ENCODE results near the gene SERINC2. TPM values are rescaled to one million over a fixed set of nuclear protein-coding genes. Genes with fewer than 3 reads are reported as not detected.

SERINC2 gene
- total RNA-seq, 1 donor from 2014 or later = 2.1 TPM

- no peak overlapping the region for H3K9ac ChIP-seq (ENCODE audit: low read depth in 1 of 3, low read length in 3 of 3)
- no peak overlapping the region for H3K4me3 ChIP-seq (ENCODE audit: low read length in 3 of 3)
- peaks cover 5 to 13% (median 10%) of the 10 kb centered on the region in 3 donors for H3K4me1 ChIP-seq (ENCODE audit: control insufficient read depth in 3 of 3, insufficient read depth in 3 of 3, low read length in 3 of 3)
Observed at GRCh38 chr1:31397360-31398095, 15.5 kb upstream of the SERINC2 start.

GRCh38 chr1:31398246-31398645, 14.8 kb upstream of the SERINC2 start:
- H3K27me3 ChIP-seq (ENCODE audit: control insufficient read depth in 3 of 3, insufficient read depth in 3 of 3, low read length in 3 of 3) = no peaks in the 10 kb centered on the region
- H3K9me3 ChIP-seq (ENCODE audit: control insufficient read depth in 3 of 3, low read length in 3 of 3) = no peaks in the 10 kb centered on the region
- H3K27ac ChIP-seq (ENCODE audit: low read depth, low read length) = no peak overlapping the region
- peaks cover 5 to 13% (median 10%) of the 10 kb centered on the region in 3 donors for H3K4me1 ChIP-seq (ENCODE audit: control insufficient read depth in 3 of 3, insufficient read depth in 3 of 3, low read length in 3 of 3)
- no peaks in the 10 kb centered on the region for H3K36me3 ChIP-seq (ENCODE audit: control insufficient read depth in 3 of 3, insufficient read depth in 3 of 3, low read length in 3 of 3)
- H3K9ac ChIP-seq (ENCODE audit: low read depth in 1 of 3, low read length in 3 of 3) = no peak overlapping the region
- H3K4me3 ChIP-seq (ENCODE audit: low read length in 3 of 3) = no peak overlapping the region

More at GRCh38 chr1:31397360-31398095, 15.5 kb upstream of the SERINC2 start:
- Histone ChIP-seq H3K36me3 (ENCODE audit: control insufficient read depth in 3 of 3, insufficient read depth in 3 of 3, low read length in 3 of 3) (no peaks in the 10 kb centered on the region), H3K27me3 (ENCODE audit: control insufficient read depth in 3 of 3, insufficient read depth in 3 of 3, low read length in 3 of 3) (no peaks in the 10 kb centered on the region), H3K9me3 (ENCODE audit: control insufficient read depth in 3 of 3, low read length in 3 of 3) (no peaks in the 10 kb centered on the region), H3K27ac (ENCODE audit: low read depth, low read length) (no peak overlapping the region)

- Histone ChIP-seq H3K4me3 (ENCODE audit: low read length in 3 of 3) (no peak overlapping the region), H3K27me3 (ENCODE audit: control insufficient read depth in 3 of 3, insufficient read depth in 3 of 3, low read length in 3 of 3) (no peaks in the 10 kb centered on the region), H3K9ac (ENCODE audit: low read depth in 1 of 3, low read length in 3 of 3) (no peak overlapping the region), H3K27ac (ENCODE audit: low read depth, low read length) (no peak overlapping the region), H3K9me3 (ENCODE audit: control insufficient read depth in 3 of 3, low read length in 3 of 3) (no peaks in the 10 kb centered on the region), H3K36me3 (ENCODE audit: control insufficient read depth in 3 of 3, insufficient read depth in 3 of 3, low read length in 3 of 3) (no peaks in the 10 kb centered on the region), H3K4me1 (ENCODE audit: control insufficient read depth in 3 of 3, insufficient read depth in 3 of 3, low read length in 3 of 3) (peaks cover 0 to 4% (median 1%) of the 10 kb centered on the region in 3 donors)
Observed at GRCh38 chr1:31399976-31400375, 13.0 kb upstream of the SERINC2 start.

GRCh38 chr1:31400393-31400792, 12.6 kb upstream of the SERINC2 start:
- Histone ChIP-seq H3K36me3 (ENCODE audit: control insufficient read depth in 3 of 3, insufficient read depth in 3 of 3, low read length in 3 of 3) (no peaks in the 10 kb centered on the region), H3K4me3 (ENCODE audit: low read length in 3 of 3) (no peak overlapping the region), H3K9me3 (ENCODE audit: control insufficient read depth in 3 of 3, low read length in 3 of 3) (no peaks in the 10 kb centered on the region), H3K27me3 (ENCODE audit: control insufficient read depth in 3 of 3, insufficient read depth in 3 of 3, low read length in 3 of 3) (no peaks in the 10 kb centered on the region), H3K9ac (ENCODE audit: low read depth in 1 of 3, low read length in 3 of 3) (no peak overlapping the region), H3K27ac (ENCODE audit: low read depth, low read length) (no peak overlapping the region), H3K4me1 (ENCODE audit: control insufficient read depth in 3 of 3, insufficient read depth in 3 of 3, low read length in 3 of 3) (peaks cover 0 to under 1% (median 0%) of the 10 kb centered on the region in 3 donors)

GRCh38 chr1:31401241-31401640, 11.8 kb upstream of the SERINC2 start:
- no peak overlapping the region for H3K27ac ChIP-seq (ENCODE audit: low read depth, low read length)
- H3K36me3 ChIP-seq (ENCODE audit: control insufficient read depth in 3 of 3, insufficient read depth in 3 of 3, low read length in 3 of 3) = no peaks in the 10 kb centered on the region
- no peaks in the 10 kb centered on the region for H3K9me3 ChIP-seq (ENCODE audit: control insufficient read depth in 3 of 3, low read length in 3 of 3)
- peaks cover 0 to 3% (median 0%) of the 10 kb centered on the region in 3 donors for H3K4me1 ChIP-seq (ENCODE audit: control insufficient read depth in 3 of 3, insufficient read depth in 3 of 3, low read length in 3 of 3)
- no peak overlapping the region for H3K9ac ChIP-seq (ENCODE audit: low read depth in 1 of 3, low read length in 3 of 3)
- no peak overlapping the region for H3K4me3 ChIP-seq (ENCODE audit: low read length in 3 of 3)
- H3K27me3 ChIP-seq (ENCODE audit: control insufficient read depth in 3 of 3, insufficient read depth in 3 of 3, low read length in 3 of 3) = no peaks in the 10 kb centered on the region

GRCh38 chr1:31405578-31406245, 7.3 kb upstream of the SERINC2 start:
- Histone ChIP-seq H3K9me3 (ENCODE audit: control insufficient read depth in 3 of 3, low read length in 3 of 3) (no peaks in the 10 kb centered on the region), H3K27me3 (ENCODE audit: control insufficient read depth in 3 of 3, insufficient read depth in 3 of 3, low read length in 3 of 3) (no peaks in the 10 kb centered on the region), H3K4me3 (ENCODE audit: low read length in 3 of 3) (no peak overlapping the region), H3K36me3 (ENCODE audit: control insufficient read depth in 3 of 3, insufficient read depth in 3 of 3, low read length in 3 of 3) (no peaks in the 10 kb centered on the region), H3K27ac (ENCODE audit: low read depth, low read length) (no peak overlapping the region), H3K4me1 (ENCODE audit: control insufficient read depth in 3 of 3, insufficient read depth in 3 of 3, low read length in 3 of 3) (peaks cover 0 to 3% (median 0%) of the 10 kb centered on the region in 3 donors), H3K9ac (ENCODE audit: low read depth in 1 of 3, low read length in 3 of 3) (no peak overlapping the region)

GRCh38 chr1:31407029-31407626, 5.9 kb upstream of the SERINC2 start:
- Histone ChIP-seq H3K27ac (ENCODE audit: low read depth, low read length) (no peak overlapping the region), H3K4me1 (ENCODE audit: control insufficient read depth in 3 of 3, insufficient read depth in 3 of 3, low read length in 3 of 3) (peaks cover 0 to 4% (median 0%) of the 10 kb centered on the region in 3 donors), H3K9ac (ENCODE audit: low read depth in 1 of 3, low read length in 3 of 3) (no peak overlapping the region), H3K27me3 (ENCODE audit: control insufficient read depth in 3 of 3, insufficient read depth in 3 of 3, low read length in 3 of 3) (peaks cover 0 to 4% (median under 1%) of the 10 kb centered on the region in 3 donors), H3K36me3 (ENCODE audit: control insufficient read depth in 3 of 3, insufficient read depth in 3 of 3, low read length in 3 of 3) (no peaks in the 10 kb centered on the region), H3K9me3 (ENCODE audit: control insufficient read depth in 3 of 3, low read length in 3 of 3) (no peaks in the 10 kb centered on the region), H3K4me3 (ENCODE audit: low read length in 3 of 3) (no peak overlapping the region)

- no peaks in the 10 kb centered on the region for H3K36me3 ChIP-seq (ENCODE audit: control insufficient read depth in 3 of 3, insufficient read depth in 3 of 3, low read length in 3 of 3)
- H3K27ac ChIP-seq (ENCODE audit: low read depth, low read length) = no peak overlapping the region
- H3K9me3 ChIP-seq (ENCODE audit: control insufficient read depth in 3 of 3, low read length in 3 of 3) = no peaks in the 10 kb centered on the region
- H3K4me3 ChIP-seq (ENCODE audit: low read length in 3 of 3) = no peak overlapping the region
- H3K4me1 ChIP-seq (ENCODE audit: control insufficient read depth in 3 of 3, insufficient read depth in 3 of 3, low read length in 3 of 3) = peaks cover under 1 to 16% (median 7%) of the 10 kb centered on the region in 3 donors
- peaks cover 3 to 4% (median 4%) of the 10 kb centered on the region in 3 donors for H3K27me3 ChIP-seq (ENCODE audit: control insufficient read depth in 3 of 3, insufficient read depth in 3 of 3, low read length in 3 of 3)
- no peak overlapping the region for H3K9ac ChIP-seq (ENCODE audit: low read depth in 1 of 3, low read length in 3 of 3)
Observed at GRCh38 chr1:31408788-31409318, 4.2 kb upstream of the SERINC2 start.

- Histone ChIP-seq H3K27ac (ENCODE audit: low read depth, low read length) (no peak overlapping the region), H3K4me1 (ENCODE audit: control insufficient read depth in 3 of 3, insufficient read depth in 3 of 3, low read length in 3 of 3) (peaks cover 3 to 26% (median 12%) of the 10 kb centered on the region in 3 donors), H3K9ac (ENCODE audit: low read depth in 1 of 3, low read length in 3 of 3) (no peak overlapping the region), H3K4me3 (ENCODE audit: low read length in 3 of 3) (no peak overlapping the region), H3K9me3 (ENCODE audit: control insufficient read depth in 3 of 3, low read length in 3 of 3) (no peaks in the 10 kb centered on the region), H3K36me3 (ENCODE audit: control insufficient read depth in 3 of 3, insufficient read depth in 3 of 3, low read length in 3 of 3) (no peaks in the 10 kb centered on the region), H3K27me3 (ENCODE audit: control insufficient read depth in 3 of 3, insufficient read depth in 3 of 3, low read length in 3 of 3) (peaks cover 3 to 9% (median 4%) of the 10 kb centered on the region in 3 donors)
Observed at GRCh38 chr1:31409946-31410858, 2.8 kb upstream of the SERINC2 start.

Measured in skeletal muscle tissue (tissue), 4 donors.